H1 (cell line): Measurements from ENCODE around the gene PPP1R12A.

ENCODE experiments used
- KDM1A ChIP-seq: fragments of 200-600, 300-600 bp; sonication (generic); IDR thresholded peaks from 2 replicates; pipeline ENCODE4 v1.7.1; 2016; ENCODE audit warnings: mild to moderate bottlenecking, low read length, borderline replicate concordance
- POLR2A ChIP-seq, 2 experiments: IDR thresholded peaks; 1 replicate in 1 of 2; 2 replicates in 1 of 2; pipeline ENCODE4 v1.6.1; 2011; ENCODE audit warnings: low read depth in 2 of 2, low read length in 2 of 2, mild to moderate bottlenecking in 2 of 2; ENCODE audit errors: control extremely low read depth in 1 of 2
- TF ChIP-seq, protein P1 (sequence below): IDR thresholded peaks from 2 replicates; pipeline ENCODE4 v1.6.1; 2012; ENCODE audit warnings: inconsistent platforms
- TF ChIP-seq, protein P2 (sequence below), 3 experiments: IDR thresholded peaks; 1 replicate in 2 of 3; 2 replicates in 1 of 3; pipeline versions ENCODE4 v1.5.1 to v1.6.1; 2011; ENCODE audit warnings: low read length in 3 of 3, mild to moderate bottlenecking in 3 of 3, inconsistent platforms in 2 of 3, low read depth in 1 of 3, moderate library complexity in 1 of 3; ENCODE audit not compliant: insufficient read depth in 1 of 3; ENCODE audit errors: control extremely low read depth in 1 of 3

DNA sequence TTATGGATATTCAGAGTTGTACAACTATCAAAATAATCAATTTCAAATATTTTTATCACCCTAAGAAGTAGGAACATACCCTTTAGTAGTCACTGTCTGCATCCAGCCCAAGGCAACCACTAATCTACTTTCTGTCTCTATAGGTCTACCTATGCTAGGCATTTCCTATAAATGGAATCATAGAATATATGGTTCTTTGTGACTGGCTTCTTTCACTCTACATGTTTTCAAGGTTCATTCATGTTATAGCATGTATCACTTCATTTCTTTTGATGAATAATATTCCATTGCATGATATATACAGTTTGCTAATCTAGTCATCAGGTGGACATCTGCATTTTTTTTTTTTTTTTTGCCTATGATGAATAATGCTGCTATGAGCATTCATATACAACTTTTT lies 112.4 kb downstream of the PPP1R12A start:
- TF ChIP-seq, protein P1, sequence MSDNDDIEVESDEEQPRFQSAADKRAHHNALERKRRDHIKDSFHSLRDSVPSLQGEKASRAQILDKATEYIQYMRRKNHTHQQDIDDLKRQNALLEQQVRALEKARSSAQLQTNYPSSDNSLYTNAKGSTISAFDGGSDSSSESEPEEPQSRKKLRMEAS, result no peak
- TF ChIP-seq, protein P2, sequence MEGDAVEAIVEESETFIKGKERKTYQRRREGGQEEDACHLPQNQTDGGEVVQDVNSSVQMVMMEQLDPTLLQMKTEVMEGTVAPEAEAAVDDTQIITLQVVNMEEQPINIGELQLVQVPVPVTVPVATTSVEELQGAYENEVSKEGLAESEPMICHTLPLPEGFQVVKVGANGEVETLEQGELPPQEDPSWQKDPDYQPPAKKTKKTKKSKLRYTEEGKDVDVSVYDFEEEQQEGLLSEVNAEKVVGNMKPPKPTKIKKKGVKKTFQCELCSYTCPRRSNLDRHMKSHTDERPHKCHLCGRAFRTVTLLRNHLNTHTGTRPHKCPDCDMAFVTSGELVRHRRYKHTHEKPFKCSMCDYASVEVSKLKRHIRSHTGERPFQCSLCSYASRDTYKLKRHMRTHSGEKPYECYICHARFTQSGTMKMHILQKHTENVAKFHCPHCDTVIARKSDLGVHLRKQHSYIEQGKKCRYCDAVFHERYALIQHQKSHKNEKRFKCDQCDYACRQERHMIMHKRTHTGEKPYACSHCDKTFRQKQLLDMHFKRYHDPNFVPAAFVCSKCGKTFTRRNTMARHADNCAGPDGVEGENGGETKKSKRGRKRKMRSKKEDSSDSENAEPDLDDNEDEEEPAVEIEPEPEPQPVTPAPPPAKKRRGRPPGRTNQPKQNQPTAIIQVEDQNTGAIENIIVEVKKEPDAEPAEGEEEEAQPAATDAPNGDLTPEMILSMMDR (IDR thresholded peaks at IDR 0.05; ENCODE audit: control extremely low read depth in 1 of 3, insufficient read depth in 1 of 3, low read depth in 1 of 3, low read length in 3 of 3), result no peak
- no peak for TF ChIP-seq KDM1A
- TF ChIP-seq POLR2A (IDR thresholded peaks at IDR 0.05; ENCODE audit: control extremely low read depth in 1 of 2, low read depth in 2 of 2, low read length in 2 of 2), result no peak
